Liver (tissue), 9 donors: ENCODE measurements around the gene DNAJC8. TPM values are rescaled to one million over a fixed set of nuclear protein-coding genes. Genes with fewer than 3 reads are reported as not detected.

Experiments used
- DNase-seq: peaks from one replicate; pipeline ENCODE4 v3.0.0-alpha.2; 2017; ENCODE audit warnings: low spot score
- H3K27ac ChIP-seq, 2 donors: one replicate each; pipeline ENCODE4 v1.7.0; 2013; ENCODE audit warnings: inconsistent platforms in 2 of 2, low read length in 2 of 2, control low read depth in 1 of 2, low read depth in 1 of 2, mild to moderate bottlenecking in 1 of 2
- H3K27me3 ChIP-seq, 4 donors: one replicate each; pipeline versions ENCODE4 v1.6.1 to v1.7.0; 2013; ENCODE audit warnings: low read length in 3 of 4, inconsistent platforms in 1 of 4, mild to moderate bottlenecking in 1 of 4, moderate library complexity in 1 of 4; ENCODE audit not compliant: control insufficient read depth in 4 of 4, insufficient read depth in 4 of 4
- H3K36me3 ChIP-seq, 4 donors: one replicate each; pipeline versions ENCODE4 v1.6.1 to v1.7.0; 2013; ENCODE audit warnings: low read length in 3 of 4, mild to moderate bottlenecking in 3 of 4, low read depth in 1 of 4, moderate library complexity in 1 of 4; ENCODE audit not compliant: control insufficient read depth in 4 of 4, insufficient read depth in 3 of 4
- H3K4me1 ChIP-seq, 4 donors: one replicate each; pipeline versions ENCODE4 v1.6.1 to v1.7.0; 2013; ENCODE audit warnings: low read length in 3 of 4, mild to moderate bottlenecking in 3 of 4, moderate library complexity in 1 of 4; ENCODE audit not compliant: control insufficient read depth in 4 of 4, insufficient read depth in 4 of 4
- H3K4me3 ChIP-seq, 3 donors: one replicate each; pipeline versions ENCODE4 v1.6.1 to v1.7.0; 2013; ENCODE audit warnings: low read length in 3 of 3, control low read depth in 1 of 3, low read depth in 1 of 3, mild to moderate bottlenecking in 1 of 3
- H3K9ac ChIP-seq, 2 donors: one replicate each; pipeline ENCODE4 v1.7.0; 2013; ENCODE audit warnings: low read length in 2 of 2, mild to moderate bottlenecking in 2 of 2, moderate library complexity in 2 of 2, control low read depth in 1 of 2, low read depth in 1 of 2
- H3K9me3 ChIP-seq, 4 donors: one replicate each; pipeline versions ENCODE4 v1.6.1 to v1.7.0; 2013; ENCODE audit warnings: low read length in 3 of 4; ENCODE audit not compliant: control insufficient read depth in 4 of 4
- ATF3 ChIP-seq: IDR thresholded peaks from 2 replicates; pipeline ENCODE4 v1.6.1; 2016; ENCODE audit warnings: antibody characterized with exemption
- CTCF ChIP-seq: fragments of 150-350 bp; IDR thresholded peaks from 2 replicates; pipeline ENCODE4 v1.5.1; 2017; ENCODE audit warnings: improper control_type of control experiment, low read depth, low read length; ENCODE audit not compliant: missing input control
- FOXA2 ChIP-seq: IDR thresholded peaks from 2 replicates; pipeline ENCODE4 v1.6.1; 2016; ENCODE audit warnings: antibody characterized with exemption
- GABPA ChIP-seq, 2 donors: IDR thresholded peaks in 1 of 2; conservative IDR thresholded peaks in 1 of 2; 2 replicates each; pipeline ENCODE4 v1.6.1; 2016; ENCODE audit warnings: antibody characterized with exemption in 2 of 2, mild to moderate bottlenecking in 1 of 2, moderate library complexity in 1 of 2
- HNF4A ChIP-seq, 2 donors: conservative IDR thresholded peaks; 2 replicates each; pipeline ENCODE4 v1.6.1; 2016; ENCODE audit warnings: antibody characterized with exemption in 2 of 2, mild to moderate bottlenecking in 2 of 2
- HNF4G ChIP-seq: IDR thresholded peaks from 2 replicates; pipeline ENCODE4 v1.6.1; 2016; ENCODE audit warnings: antibody characterized with exemption
- JUND ChIP-seq, 2 donors: IDR thresholded peaks; 2 replicates each; pipeline ENCODE4 v1.6.1; 2016; ENCODE audit warnings: antibody characterized with exemption in 2 of 2
- NR2F2 ChIP-seq: IDR thresholded peaks from 2 replicates; pipeline ENCODE4 v1.6.1; 2016; ENCODE audit warnings: antibody characterized with exemption
- REST ChIP-seq: IDR thresholded peaks from 2 replicates; pipeline ENCODE4 v1.6.1; 2016; ENCODE audit warnings: antibody characterized with exemption, mild to moderate bottlenecking
- TAF1 ChIP-seq: conservative IDR thresholded peaks from 2 replicates; pipeline ENCODE4 v1.6.1; 2016; ENCODE audit warnings: antibody characterized with exemption, mild to moderate bottlenecking
- YY1 ChIP-seq: IDR thresholded peaks from 2 replicates; pipeline ENCODE4 v1.6.1; 2016; ENCODE audit warnings: antibody characterized with exemption, mild to moderate bottlenecking
- ZBTB33 ChIP-seq: IDR thresholded peaks from 2 replicates; pipeline ENCODE4 v1.6.1; 2016; ENCODE audit warnings: antibody characterized with exemption
- WGBS: extraction: QIAGEN DNeasy Blood & Tissue Kit; methylation state at CpG from one replicate; pipeline ENCODE4 v1.1.7; 2013; 5-methylcytosine and 5-hydroxymethylcytosine counted together
- polyA plus RNA-seq, 2 donors: library from polyadenylated mRNA; stranded (reverse) in 1 of 2; unstranded in 1 of 2; fragments of 200-250 nt in 1 of 2; fragments of >200 nt in 1 of 2; fragmentation: Nextera tagmentation in 1 of 2; extraction: Ambion mirVana in 1 of 2; gene quantifications; one replicate each; pipeline versions ENCODE4 v1.2.1 to v1.2.3, GENCODE V29; 2013 to 2015
- total RNA-seq, 2 donors: library from RNA; depleted of rRNA; stranded (reverse); fragments of >200 nt; gene quantifications; one replicate each; pipeline ENCODE4 v1.2.3, GENCODE V29; 2014
- donor health status: healthy.
- donor health status: healthy.
- donor health status: healthy.
- donor health status: healthy.
- donor health status: healthy.

Gene DNAJC8
- total and polyA plus RNA-seq, 4 donors = 14.9 to 38.6 (median 25.2) TPM

GRCh38 chr1:28240024-28240423 lies 7.2 kb upstream of the DNAJC8 start:
- WGBS = 96% methylated on average over 4 of the region's 4 CpGs
- H3K9me3 ChIP-seq = no peaks in the 10 kb centered on the region
- no peak overlapping the region for H3K4me3 ChIP-seq
- H3K9ac ChIP-seq = no peak overlapping the region
- no peak overlapping the region for H3K27ac ChIP-seq
- no peaks in the 10 kb centered on the region for H3K27me3 ChIP-seq
- no peak for DNase-seq
- H3K36me3 ChIP-seq = peaks cover 0 to 4% (median 2%) of the 10 kb centered on the region in 4 donors
- peaks cover 5 to 41% (median 30%) of the 10 kb centered on the region in 4 donors for H3K4me1 ChIP-seq
- no peak for TF ChIP-seq HNF4A (conservative IDR thresholded peaks at IDR 0.05)
- TF ChIP-seq ATF3 = no peak
- no peak for TF ChIP-seq NR2F2
- TF ChIP-seq YY1 = no peak
- TF ChIP-seq CTCF = no peak
- TF ChIP-seq REST = no peak

- WGBS = 73% methylated on average over 2 of the region's 2 CpGs
- no peak overlapping the region for H3K27ac ChIP-seq
- no peaks in the 10 kb centered on the region for H3K9me3 ChIP-seq
- H3K4me3 ChIP-seq = no peak overlapping the region
- H3K27me3 ChIP-seq = no peaks in the 10 kb centered on the region
- peaks cover 3 to 31% (median 22%) of the 10 kb centered on the region in 4 donors for H3K4me1 ChIP-seq
- DNase-seq = no peak
- TF ChIP-seq REST (no peak), ZBTB33 (no peak), JUND (IDR thresholded peaks at IDR 0.05) (no peak), GABPA (IDR thresholded peaks at IDR 0.05 in 1 of 2, conservative IDR thresholded peaks at IDR 0.05 in 1 of 2) (no peak), NR2F2 (no peak), FOXA2 (no peak), CTCF (no peak), TAF1 (no peak), ATF3 (no peak), HNF4G (no peak)
- H3K9ac ChIP-seq = no peak overlapping the region
- peaks cover 0 to 4% (median 2%) of the 10 kb centered on the region in 4 donors for H3K36me3 ChIP-seq
Measured at GRCh38 chr1:28239004-28239403, 6.2 kb upstream of the DNAJC8 start.
